NCI-H524 (cell line): Measurements from ENCODE around the gene ZIC1.

Experiments used
- DNase-seq, 2 experiments: peaks; one replicate each; lab custom pipeline; 2025; lab: John Stamatoyannopoulos, UW

ZIC1 gene

DNA sequence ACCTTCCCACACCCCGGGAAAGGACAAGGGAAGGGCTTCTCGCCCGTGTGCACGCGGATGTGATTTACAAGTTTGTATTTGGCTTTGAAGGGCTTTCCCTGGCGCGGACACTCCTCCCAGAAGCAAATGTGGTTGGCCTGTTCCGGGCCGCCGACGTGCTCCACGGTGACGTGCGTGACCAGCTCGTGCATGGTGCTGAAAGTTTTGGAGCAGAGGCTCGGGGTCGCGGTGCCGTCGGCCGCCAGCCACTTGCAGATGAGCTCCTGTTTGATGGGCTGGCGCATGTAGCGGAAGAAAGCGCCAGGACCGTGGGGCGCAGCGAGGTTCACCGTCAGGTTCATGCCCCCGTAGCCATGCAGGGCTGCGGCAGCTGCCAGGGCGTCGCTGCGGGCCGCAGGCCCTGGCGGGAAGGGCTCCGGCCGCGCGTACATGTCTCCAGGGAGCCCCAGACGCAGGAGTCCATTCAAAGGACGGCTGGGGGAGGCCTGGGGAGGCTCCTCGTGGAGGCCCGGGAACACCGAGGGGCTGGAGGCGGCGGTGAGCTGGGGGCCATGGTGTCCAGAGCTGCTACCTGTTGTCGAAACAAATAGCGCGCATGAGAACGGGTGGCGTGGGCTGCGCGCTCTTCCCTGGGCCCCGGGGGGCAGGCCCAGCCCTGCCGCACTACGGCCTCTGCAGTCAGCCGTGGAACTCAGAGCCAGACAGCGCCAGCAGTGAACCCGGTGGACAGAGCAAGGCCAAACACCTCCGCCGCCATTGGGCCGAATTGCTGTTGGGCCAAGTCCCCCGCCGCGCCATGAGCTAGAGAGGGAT, 13.1 kb upstream of the ZIC1 start:
- no peak for DNase-seq

DNA sequence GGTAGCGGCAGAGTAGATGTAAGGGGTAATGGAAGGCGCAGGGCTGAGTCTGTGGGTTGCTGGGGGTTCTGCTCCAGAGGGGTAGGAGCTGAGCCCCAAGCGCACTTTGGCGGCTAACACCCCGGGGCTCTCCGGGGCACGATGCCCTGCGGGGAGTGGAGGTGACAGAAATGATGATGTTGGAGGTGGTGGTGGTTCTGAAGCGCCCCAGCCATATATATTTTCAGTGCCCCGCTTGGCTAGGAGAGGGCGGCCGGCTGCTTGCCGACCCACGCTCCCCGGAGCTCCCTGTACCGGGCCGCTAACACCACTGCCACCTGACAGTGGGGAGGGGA, 12.5 kb upstream of the ZIC1 start:
- DNase-seq, result no peak

- DNase-seq, result no peak
Measured at GRCh38 chr3:147397155-147397874, 11.8 kb upstream of the ZIC1 start.

GRCh38 chr3:147397875-147398812, 11.0 kb upstream of the ZIC1 start:
- DNase-seq, result no peak

DNA sequence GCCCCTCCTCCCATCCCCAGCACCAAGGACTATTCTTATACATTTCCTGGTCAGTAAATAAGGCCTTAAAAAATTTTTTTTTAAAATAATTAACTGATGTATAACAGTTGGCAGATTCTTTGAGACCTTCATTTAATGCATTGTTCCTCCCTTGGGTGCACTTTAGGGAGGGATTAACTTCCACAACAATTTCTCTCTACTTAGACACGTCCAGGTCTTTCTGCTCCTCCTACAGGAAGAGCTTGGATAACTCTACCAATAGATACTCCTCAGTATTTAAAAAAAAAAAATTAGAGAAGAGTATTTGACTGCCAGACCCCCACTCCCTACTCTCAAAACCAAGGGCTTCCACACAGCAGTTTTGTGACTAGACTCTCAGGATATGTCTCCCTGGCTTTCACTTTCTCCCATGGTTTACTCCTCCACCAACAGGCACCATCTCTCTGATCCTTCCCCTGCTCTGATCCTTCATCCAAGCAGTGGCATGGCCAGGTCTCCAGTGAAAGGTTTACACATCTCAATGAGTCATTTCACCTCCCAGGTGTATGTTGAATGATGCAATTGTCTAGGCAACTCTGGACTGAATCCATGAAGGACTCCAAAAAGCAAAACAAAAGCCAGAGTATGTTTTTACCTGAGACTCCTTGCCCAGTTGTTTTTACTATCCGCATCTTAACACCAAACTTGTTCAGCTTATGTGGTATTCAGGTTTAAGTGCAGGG, 10.2 kb upstream of the ZIC1 start:
- DNase-seq, result peak in 1 of 2 experiments; percentile 39

GRCh38 chr3:147400111-147400510, 9.1 kb upstream of the ZIC1 start:
- no peak for DNase-seq

DNA sequence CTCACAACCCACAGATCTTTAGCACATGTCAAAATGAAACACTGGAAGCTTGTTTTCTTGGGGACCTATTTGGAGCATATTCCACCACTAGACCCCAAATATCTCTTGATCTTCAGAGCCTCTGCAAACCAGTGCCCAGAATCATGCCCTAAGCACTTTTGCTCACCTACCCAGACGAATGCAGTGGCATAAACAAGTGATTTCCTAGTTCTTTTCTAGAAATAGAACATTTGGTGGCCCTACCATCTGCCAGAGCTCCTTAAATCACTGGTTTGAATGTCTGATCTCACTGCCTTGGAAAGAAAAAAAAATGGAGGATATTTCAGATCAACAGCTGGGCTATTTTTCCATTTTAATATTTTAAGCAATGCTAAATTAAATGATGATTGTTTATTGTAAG, 8.2 kb upstream of the ZIC1 start:
- DNase-seq, result no peak

DNA sequence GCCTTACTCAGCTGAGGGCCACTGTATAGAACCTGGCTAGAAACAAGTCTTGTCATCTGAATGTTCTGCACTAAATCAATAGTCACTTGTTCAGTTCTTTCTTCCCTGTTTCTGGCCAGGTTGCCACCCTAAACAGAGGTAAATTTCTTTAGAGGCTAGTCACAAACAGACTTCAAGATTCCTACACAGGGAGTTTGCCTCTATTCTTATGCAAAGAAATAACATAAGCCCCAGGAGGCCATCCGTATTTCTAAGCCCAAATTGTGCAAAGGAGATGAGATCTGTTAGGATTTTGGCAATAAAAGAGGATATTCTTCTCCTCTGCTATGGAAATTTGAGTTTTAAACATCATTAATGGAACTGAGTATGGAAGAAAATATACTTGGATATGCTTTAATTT, 7.7 kb upstream of the ZIC1 start:
- no peak for DNase-seq

- DNase-seq, result no peak
Measured at GRCh38 chr3:147402159-147402558, 7.0 kb upstream of the ZIC1 start.

DNA sequence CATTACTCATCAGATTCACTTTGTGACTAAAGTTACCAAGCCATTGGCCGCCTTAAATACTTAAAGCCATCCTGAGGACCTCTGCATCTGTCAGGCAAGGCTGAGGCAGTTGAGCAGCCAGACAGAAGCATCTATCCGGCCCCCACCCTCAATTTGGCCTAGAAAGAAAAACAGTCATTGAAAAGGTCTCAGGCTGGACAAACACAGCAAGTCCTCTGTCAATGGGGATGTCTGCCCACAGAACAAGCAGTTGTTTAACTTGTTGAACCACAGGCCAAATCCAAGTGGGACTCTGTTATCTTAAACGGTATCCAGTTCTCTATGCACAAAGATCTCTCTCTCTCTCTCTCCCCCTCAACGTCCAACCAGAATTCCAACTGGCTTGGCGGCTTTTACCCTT, 5.7 kb upstream of the ZIC1 start:
- peak in 1 of 2 experiments; percentile 62 for DNase-seq

DNA sequence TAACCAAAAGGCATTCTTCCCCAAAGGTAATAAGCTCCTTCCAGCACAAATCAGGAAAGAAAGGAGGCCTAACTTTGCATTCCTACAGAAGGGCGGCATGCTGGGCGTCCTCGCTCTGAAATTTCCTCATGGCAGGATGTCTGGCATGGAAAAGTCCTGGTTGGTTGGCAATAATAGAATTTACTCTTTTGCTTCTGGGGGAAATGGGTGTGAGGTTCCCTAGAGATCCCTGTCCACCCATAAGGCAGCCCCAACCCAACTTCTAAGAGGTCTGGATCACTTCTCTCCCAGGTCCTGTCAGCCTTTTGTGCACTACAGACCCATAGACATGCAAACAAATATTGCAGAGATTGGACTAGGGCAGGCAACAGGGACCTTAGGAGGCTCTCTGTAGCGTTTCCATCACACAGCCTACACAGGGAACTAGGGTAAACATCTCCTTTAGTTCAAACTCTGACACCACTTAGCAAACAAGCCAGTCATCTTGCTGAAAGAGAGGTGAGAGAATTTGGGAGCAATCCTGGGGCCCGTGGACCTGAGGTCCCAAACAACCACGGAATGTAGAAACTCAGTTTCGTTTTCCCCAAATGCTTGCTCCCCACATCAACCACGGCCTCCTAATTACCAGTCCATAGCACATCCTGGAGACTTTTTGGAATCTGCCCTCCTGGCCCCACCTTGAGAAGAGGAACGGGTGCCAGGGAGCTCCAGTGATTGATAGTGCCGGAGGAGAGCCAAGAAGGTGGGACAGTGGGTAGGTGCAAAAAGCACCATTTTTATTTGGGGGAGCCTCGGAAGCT, 5.0 kb upstream of the ZIC1 start:
- no peak for DNase-seq

DNA sequence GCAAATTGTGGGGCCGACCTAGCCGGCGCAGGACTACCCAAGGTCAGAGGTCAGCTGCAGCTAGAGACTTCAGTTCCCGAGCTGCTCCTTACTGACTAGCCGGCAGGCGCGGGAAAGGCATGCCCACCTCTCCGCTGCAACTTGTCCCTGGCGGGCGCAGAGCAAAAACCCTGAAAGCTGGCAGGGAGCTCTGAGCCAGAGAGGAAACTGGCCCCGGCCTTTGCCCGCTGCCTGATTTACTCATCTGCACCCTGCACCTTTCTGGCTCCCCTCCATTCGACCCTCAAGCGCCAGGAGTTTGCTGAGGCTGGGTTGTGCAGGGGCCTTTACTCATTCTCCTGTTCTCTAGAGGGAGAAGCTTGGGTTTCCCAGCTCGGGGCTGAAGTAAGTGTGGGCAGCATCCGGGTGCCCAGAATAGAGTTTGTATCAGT, 4.3 kb upstream of the ZIC1 start:
- DNase-seq, result no peak

GRCh38 chr3:147405231-147406027, 3.7 kb upstream of the ZIC1 start:
- no peak for DNase-seq

DNA sequence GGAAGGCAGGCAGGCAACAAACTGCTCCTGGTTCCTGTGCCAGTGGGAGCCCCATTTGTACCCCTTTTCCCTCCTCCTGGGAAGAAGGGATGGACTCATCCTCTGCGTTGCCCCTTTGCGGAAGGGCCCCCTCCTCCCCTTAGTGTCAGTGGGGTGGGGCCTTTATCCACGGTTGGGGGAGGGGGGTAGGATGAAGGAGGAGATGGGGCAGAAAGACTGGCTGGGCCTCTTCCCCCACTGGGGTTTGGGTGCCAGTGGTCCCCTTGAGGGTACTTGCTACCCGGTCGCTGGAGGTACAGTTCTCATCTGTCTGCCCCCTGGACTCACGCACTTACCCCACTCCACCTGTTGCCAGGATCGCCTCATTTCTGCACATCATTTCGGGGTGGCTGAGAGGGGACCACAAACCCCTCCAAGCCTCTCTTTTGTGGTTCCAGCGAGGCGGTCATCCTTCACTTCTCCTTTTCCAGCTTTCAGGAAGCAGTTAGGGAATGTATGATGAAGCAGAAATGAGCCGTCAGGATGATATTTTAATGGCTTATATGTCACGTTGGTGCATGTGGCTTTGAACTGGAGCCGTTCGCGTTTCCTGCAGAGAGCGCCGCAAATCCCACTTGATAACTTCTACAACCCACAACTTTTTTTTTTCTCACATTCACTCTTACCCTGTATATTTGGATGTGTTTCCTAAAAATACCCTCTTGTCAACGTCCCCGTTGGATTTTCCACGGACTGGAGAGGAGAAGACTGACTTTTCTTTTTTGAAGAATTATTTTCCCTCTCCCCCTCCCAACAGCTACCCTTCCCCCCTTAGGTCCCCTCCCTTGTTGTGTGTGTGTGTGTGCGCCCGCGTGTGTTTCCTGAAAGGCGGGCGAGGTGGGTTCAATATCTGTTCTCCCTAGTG, 2.9 kb upstream of the ZIC1 start, which contains the start of gene ZIC4:
Gene ZIC4 (minus strand): TSS at position 516 of the 904 bp plus-strand sequence. CDS start 3,746 bp downstream, outside the sequence.
- DNase-seq, result no peak

DNA sequence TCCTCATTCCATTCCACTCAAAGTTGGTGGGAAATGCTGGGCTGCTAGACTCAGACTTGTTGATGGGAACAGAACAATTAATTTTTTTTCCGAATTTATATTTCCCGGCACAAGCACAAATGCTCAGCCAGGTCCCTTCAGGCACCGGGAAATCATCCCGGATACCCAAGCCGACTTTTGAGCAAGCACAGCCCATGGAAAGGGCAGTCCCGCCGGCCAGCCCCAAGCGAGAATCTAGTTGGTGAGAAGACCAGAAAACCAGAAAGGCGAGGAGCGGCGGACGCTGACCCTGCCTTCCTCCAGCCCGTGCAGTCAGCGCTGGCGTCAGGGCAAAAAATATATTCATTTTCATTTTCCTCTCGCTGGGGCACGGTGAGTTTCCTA, 2.1 kb upstream of the ZIC1 start:
- DNase-seq, result no peak

DNA sequence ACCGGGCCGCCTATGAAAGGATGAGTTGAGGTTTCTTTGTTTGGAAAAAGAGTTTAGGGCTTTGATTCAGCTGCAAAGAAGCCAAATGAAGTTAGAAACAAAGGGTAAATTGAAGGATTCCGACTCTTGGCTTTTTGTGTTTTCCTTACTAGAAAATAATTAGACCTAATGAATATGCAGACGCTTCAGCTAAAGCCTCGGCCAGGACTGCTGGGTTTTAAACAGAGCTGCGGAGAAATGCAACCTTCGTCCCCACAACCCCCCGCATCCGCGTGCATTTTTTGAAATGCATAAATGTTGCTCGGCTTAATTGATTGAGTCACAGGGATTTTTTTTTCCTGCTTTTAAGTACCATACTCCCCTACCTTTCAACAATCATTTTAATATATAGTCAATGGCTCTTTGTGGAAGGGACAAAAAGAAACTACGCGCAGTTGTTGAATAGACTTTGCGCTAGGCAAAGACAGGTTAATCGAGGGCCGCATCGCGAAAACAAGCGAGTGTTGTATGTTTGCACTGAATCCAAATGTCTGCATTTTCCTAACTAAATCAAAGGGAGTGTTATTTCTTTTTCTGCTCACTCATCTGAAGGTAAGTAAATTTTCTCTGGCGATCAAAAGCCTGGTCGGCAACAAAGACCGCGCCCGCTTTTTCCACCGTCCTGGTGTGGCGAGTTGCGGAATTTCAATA, 1.5 kb upstream of the ZIC1 start:
- no peak for DNase-seq

- DNase-seq, result peak; percentile 40 to 59
Measured at GRCh38 chr3:147408188-147409100, 721 bp upstream of the ZIC1 start.
